Activated CD4-positive, alpha-beta T cell treated with anti-CD3 and anti-CD28 coated beads for 24 hours (primary cell): ENCODE measurements around the gene EML6.
"Not testable (repeated sequence)": the region's sequence is repeated elsewhere in the genome, so short reads cannot be mapped to it uniquely, and the experiment has no call there.

ENCODE experiments used
- DNase-seq, 2 donors: peaks; one replicate each; pipeline ENCODE4 v3.0.0-alpha.2; 2020; ENCODE audit warnings: low read depth in 2 of 2

The EML6 gene

DNA sequence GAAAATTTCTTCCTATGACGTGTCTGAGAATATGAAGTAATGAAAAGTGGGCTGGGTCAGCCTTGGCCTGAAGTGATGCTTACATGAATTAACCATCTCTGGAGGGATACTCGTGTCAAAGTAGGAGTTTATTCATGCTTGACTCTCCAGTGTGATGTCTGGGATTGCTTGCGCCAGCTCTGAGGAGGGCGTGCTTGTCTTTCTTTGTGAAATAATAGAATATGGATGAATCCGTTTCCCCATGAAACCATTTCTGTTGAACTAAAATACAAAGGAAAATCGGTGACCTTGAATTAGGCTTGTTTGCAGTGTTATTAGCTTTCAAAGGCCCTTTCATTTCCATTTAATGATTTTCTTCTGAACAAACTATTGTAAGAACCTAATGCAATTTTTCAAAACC lies 77.9 kb downstream of the EML6 start:
- no peak for DNase-seq

DNA sequence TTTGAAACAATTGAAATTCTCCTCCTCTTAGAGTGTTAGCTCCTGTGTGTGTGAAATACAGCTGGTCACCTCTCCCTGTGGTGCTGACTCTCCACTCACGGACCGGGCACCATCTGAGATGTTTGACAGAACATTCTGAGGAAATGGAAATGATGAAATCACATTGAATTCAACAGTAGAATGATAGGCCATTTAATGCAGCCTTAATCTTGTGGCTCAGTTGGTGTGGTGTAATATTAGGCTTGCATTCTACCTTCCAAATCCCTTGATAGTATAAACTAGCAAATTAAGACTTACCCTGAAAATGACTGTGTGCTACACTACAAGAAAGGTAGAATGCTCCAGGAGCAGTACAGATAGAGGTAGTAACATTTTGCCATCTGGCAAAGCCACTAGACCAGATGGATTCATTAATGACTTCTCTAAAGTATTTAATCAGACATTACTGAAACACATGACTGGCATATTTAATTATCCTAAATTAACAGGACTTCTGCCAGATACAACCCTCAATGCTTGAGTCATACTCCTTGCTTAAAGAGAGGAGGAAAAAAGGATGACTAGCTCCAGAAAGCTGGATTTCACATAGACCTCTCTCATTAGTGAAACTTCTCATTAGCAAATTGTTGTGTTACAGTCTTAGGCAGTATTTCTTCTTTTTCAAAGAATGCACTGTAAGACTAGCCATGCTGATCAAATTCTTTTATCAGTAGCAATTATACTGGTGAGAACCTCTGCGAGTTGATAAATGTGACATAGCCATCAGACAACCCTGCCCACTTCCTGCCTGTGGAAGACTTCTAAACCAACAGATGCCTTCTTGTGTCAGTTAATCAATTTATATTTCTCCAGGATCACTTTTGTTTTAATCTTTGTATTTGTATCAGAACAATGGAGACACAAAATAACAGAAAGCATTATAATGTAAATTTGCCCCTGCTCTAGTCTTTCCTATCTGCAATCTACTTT lies 80.6 kb downstream of the EML6 start:
- no peak for DNase-seq

GRCh38 chr2:54805255-54805654 lies 81.8 kb downstream of the EML6 start:
- DNase-seq: no peak

DNA sequence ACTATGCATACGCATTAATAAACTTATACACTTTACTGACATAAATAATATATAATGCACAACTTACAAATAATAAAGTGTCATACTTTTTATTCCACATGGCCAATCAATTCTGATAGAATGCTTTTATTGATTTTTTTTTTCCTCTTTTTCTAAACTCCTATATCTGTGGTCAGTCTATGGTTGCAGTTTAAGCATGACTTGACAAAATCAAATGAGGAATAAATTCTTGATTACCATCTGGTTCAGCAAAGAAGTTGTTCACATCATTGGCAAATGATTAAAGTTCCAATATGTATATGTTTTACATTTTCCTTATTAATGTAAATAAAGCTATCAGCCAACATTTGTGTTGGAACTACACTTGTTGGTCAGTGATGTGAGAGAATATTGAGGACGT lies 83.5 kb downstream of the EML6 start:
- DNase-seq: no peak

GRCh38 chr2:54808661-54809060 lies 85.2 kb downstream of the EML6 start:
- DNase-seq: no peak

DNA sequence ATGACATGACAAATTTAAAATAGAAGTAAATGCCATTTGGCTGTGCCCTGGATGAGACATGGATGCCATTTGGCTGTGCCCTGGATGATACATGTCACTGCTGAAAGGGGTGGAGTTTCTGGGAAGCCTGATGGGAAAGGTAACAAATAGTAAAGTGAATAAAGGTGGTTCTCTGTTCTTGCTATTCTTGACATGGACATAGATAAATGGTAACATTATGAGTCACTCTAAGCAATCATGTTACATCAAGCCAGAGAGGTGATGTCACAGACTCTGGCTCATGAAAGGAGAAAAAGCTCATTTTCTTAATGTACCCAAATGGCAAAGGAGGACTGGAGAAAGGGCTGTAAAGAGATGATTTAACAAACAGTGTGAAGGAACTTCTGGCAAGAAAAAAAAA lies 86.4 kb downstream of the EML6 start:
- DNase-seq: no peak

GRCh38 chr2:54810246-54810645 lies 86.8 kb downstream of the EML6 start:
- DNase-seq: no peak

GRCh38 chr2:54813584-54813983 lies 90.1 kb downstream of the EML6 start:
- no peak for DNase-seq

DNA sequence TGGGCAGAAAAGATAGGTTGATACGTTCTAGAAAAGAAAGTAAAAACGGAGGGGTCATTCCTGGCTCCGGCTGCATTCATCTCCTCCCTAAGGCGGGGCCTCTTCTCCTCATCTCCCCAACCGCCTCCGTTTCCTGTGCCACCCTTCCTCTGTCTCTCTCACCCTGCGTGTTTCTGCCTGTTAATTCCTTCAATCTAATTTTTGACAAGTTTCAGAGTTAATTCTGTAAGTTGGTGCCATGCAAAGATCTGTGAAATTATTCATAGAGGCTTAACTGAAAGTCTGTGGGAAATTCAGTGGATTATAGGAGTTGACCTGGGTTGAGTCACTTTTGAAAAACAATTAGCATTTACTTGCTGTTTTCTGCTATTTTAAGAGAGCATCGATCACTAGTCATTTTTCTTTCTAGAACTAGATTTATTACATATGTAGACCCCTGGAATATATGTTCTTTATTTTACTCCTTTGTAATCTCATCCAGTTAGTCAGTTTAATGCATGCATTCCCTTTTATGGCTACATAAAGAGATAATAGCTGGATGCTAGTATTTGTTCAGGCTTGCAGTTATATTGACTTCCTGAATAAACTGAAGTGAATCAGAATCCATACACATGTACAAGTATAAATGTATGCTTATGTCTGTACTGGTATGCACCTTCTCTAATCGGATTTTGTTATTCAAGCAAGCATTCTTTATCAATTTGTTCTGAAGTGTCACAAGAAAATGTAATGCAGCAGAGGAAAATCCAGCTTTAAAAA lies 91.1 kb downstream of the EML6 start:
- no peak for DNase-seq

DNA sequence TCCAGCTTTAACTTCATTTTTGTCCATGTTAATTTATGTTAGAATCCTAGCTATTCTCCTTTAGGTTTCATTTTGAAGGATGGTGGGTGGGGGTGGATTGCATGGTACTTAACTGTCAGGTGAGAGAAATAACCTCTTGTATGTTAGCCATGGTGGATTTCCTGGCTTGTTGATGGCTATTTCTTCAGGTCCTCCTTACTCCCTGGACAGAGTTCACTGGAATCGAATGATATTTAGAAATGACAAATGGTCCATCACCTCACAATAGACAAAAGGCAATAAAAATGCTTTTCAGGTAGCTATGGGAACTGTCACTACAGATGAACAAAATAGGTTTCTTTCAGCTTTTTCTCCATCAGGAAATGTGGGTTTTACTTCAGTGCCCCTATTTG lies 91.7 kb downstream of the EML6 start:
- DNase-seq: no peak

- DNase-seq: no peak
These were observed 94.8 kb downstream of the EML6 start for GRCh38 chr2:54818226-54818625.

GRCh38 chr2:54820558-54820957 lies 97.1 kb downstream of the EML6 start:
- DNase-seq: no peak

DNA sequence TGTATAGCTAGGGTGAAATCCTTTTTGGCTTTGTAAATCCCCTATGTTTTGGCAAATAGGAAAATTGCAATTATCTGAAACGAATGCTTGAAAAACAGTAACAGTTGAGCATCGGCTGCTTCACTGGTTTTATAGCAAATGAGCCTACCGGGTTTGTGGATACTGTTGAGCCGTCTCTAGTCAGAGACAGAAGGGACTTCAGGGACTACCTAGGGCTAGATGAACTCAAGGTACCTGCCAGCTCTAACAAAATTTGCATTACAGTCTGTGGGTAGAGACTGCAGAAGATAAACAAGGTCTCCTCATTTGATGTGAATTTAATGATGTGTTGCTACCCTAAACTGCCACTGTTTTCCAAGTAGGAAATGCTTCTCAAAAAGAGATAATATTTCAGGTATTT lies 101.1 kb downstream of the EML6 start:
- no peak for DNase-seq

DNA sequence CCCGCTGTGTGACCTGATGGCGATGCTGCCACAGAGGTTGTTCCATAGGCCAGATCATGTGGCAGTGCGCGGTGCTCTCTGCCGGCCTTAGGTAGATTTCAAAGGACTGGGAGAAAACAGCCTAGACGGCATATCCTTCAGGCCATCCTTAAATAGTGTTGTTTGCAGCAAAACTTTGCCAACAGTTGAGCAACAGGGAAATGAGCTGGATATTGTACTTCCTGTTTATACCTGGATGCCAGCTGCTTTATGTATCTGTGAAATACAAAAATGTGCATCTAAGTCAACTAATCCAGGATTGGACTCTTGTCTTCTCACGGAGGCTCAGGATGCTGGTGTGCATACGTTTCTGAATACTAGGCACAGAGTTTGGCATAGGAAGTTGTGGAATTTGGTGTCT lies 107.1 kb downstream of the EML6 start:
- DNase-seq: no peak

- no peak for DNase-seq
These were observed 108.0 kb downstream of the EML6 start for GRCh38 chr2:54831480-54831879.

DNA sequence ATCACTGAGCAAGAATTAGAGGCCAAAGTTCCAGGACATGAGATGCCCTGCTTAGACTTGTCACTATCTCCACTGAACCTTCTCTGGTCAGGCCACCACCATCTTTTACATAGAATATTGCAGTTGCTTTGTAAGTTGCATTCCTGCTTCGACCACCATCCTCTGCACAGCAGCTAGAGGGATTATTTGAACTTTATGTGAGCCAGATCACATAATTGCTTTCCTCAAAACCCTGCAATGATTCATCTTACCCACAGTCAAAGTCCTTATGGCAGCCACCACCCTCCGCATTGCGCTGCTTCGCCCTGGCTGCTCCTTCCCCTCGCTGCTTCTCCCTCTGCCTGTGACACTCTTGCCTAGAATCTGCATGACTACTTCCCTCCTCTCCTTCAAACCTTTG lies 111.3 kb downstream of the EML6 start:
- DNase-seq: no peak

DNA sequence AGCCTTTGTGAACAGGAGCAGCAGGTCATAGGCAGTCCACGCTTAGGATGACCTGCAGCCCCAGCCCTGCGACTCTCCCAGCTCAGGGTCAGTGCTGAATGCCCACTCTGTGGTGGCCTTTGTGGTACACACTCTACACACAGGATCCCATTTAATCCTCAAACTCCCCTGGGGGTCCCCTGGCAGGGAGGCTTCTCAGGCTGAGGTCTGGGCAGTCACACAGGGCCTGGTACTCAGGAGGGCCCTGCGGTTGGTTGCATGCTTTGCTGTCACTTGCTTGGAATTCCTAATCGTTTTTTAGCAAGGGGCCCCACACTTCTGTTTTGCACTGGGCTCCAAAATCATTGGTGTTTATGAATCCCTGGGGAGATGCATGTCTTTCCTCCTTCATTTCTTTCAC lies 113.0 kb downstream of the EML6 start:
- DNase-seq: no peak

DNA sequence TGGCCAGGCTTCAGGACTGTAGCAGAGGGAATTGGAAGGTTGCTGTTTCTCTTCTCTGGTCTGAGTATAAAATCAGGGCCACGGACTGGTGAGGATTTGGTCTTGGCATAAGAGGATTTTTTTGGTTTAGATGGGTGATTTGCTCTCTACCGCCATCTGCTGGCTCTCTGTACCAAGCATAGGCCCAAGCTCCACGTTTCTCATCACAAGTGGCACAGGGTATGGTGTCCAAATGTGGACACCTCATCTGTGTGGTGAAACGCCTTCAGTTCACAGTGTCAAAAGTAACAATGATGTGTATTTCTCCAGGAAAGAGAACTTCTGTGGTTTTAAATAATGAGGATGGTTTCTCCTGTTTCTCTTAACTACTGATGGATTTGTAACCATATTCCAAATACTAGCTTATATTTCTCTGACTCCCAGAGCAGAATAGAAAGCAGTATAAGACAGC lies 115.1 kb downstream of the EML6 start:
- peak; percentile 47 to 58 for DNase-seq

DNA sequence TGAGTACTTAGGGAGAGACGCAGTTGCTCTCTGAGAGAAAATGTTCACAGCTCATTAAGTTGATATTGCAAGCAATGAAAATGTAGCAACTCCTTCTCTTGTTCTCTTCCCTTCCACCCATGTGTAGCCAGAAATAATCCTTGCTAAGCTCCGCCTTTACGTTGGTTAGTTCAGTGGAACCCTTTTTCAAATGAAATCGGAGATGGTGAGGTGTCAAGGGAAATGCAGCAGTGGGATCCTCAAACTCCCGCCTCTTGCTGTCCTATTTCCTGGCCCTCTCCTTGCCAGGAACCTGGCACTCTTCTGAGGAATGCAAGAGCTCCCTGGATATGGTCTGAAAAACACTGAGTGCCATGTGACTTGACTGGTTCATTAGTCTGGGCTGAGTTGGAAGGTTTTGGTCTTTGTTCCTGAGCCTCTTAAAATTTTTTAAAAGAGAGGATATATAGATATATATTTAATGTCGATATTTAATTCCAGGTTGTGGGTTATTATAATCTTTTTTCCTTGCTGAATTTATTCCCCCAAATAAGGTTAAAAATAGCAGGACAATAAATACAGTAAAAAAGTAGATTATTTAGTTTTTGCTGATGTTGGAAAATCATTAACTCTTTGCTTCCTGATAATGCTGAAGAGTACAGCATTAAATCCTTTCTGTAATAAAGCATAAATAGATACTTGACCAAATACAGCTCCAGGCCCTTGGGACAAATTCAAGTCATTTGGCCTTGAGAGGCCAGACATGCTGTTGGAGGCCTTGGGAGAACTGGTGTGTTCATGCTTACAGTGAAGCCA lies 116.2 kb downstream of the EML6 start:
- DNase-seq: no peak

DNA sequence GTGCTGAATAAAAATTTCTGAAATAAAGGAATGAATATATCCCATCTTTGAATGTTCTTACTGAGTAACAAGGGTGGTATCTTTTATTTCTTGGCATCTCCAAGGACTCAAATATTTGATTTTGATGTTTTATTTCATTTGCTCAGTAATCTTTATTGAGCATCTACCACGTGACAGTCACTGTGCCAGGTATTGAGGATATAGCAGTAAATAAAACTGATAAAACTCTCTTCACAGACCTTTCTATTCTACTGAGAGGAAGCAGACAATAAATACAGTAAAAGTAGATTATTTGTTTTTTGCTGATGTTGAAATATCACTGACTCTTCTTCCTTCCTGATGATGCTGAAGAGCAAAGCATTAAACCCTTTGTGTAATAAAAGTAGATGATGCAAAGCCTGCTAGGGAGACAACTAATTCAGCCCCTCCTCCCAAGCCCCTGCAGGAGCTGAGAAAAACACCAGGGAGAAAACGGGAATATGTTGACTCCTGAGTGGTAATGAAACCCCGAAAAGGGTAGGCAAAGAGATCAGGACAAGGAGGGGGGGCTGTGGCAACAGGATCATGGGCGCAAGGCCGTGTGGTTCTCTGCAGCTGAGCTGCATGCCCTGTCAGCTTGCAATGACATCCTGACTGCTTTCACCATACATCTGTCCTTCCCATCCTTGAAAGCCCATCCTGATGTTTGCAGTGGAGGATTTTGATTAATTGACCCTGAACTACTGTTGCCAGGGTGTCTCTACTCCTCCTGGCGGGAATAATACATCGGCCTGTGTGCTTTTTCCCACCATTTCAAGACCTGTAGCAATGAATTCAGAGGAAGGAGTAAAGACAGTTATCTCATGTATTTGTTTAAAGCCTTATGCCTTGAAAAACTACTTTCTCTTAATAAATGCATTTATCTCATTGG lies 117.4 kb downstream of the EML6 start:
- DNase-seq: no peak

DNA sequence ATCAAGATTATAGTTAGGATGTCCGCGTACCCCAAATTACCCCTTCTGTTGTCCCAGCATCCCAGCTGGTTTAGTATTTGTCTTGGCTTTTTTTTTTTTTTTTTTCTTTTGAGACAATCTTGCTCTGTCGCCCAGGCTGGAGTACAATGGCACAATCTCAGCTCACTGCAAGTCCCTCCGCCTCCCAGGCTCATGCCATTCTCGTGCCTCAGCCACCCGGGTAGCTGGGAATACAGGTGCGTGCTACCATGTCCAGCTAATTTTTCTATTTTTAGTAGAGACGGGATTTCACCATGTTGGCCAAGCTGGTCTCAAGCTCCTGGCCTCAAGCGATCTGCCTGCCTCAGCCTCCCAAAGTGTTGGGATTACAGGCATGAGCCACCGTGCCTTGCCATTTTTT lies 118.0 kb downstream of the EML6 start:
- not testable (repeated sequence) for DNase-seq
